Upper lobe of left lung (tissue), 4 donors: ENCODE results near the gene SPAG16.

Source experiments
- CTCF ChIP-seq, 6 experiments: fragments of 450-650 bp in 4 of 6; fragments of 200-600 bp in 2 of 6; sonication (generic) in 2 of 6; IDR thresholded peaks; one replicate each; pipeline ENCODE4 v1.5.1; 2016 to 2019; ENCODE audit warnings: antibody characterized with exemption in 6 of 6
- EP300 ChIP-seq, 4 donors: sonication (generic); formaldehyde crosslinking; IDR thresholded peaks; one replicate each; pipeline ENCODE4 v1.5.1; 2017; ENCODE audit warnings: antibody characterized with exemption in 4 of 4, control low read depth in 2 of 4
- POLR2A ChIP-seq, 4 donors: fragments of 450-650 bp; IDR thresholded peaks; one replicate each; pipeline ENCODE4 v1.5.1; 2016 to 2017; ENCODE audit warnings: antibody characterized with exemption in 4 of 4, mild to moderate bottlenecking in 2 of 4
- POLR2AphosphoS5 ChIP-seq, 2 donors: sonication (generic); formaldehyde crosslinking; IDR thresholded peaks; one replicate each; pipeline ENCODE4 v1.5.1; 2017; ENCODE audit warnings: antibody characterized with exemption in 2 of 2

- no peak for TF ChIP-seq CTCF (IDR thresholded peaks at IDR 0.05)
- TF ChIP-seq POLR2A (IDR thresholded peaks at IDR 0.05) = no peak
- TF ChIP-seq POLR2AphosphoS5 (IDR thresholded peaks at IDR 0.05) = no peak
- TF ChIP-seq EP300 (IDR thresholded peaks at IDR 0.05) = no peak
These were observed 900.2 kb downstream of the SPAG16 start for GRCh38 chr2:214184461-214184860.
